ENCODE results near the gene PRELP. TPM values are rescaled to one million over a fixed set of nuclear protein-coding genes. Genes with fewer than 3 reads are reported as not detected.

The PRELP gene
- total RNA-seq, result 10 to 100 TPM in 1 of 6 experiments, 1 to 10 TPM in 5; 3.8 to 10.8 (median 5.4) TPM
- long read RNA-seq, full-length matches to known transcripts, result 1 of 3 reads
- long read RNA-seq, partial matches to known transcripts, result 1 of 3 reads
- long read RNA-seq, other reads (novel, unspliced or antisense), result 1 of 3 reads

- Histone ChIP-seq H3K36me3 (no peaks in the 10 kb centered on the region), H3K4me1 (no peaks in the 10 kb centered on the region), H3K9me3 (no peaks in the 10 kb centered on the region), H3K27me3 (no peaks in the 10 kb centered on the region), H3K27ac (peak within 1 kb of the TSS; percentile 18 to 36 (median 28)), H3K4me3 (no peak within 1 kb of the TSS)
- TF ChIP-seq POLR2A (IDR thresholded peaks at IDR 0.05), result no peak
- TF ChIP-seq, protein P1, sequence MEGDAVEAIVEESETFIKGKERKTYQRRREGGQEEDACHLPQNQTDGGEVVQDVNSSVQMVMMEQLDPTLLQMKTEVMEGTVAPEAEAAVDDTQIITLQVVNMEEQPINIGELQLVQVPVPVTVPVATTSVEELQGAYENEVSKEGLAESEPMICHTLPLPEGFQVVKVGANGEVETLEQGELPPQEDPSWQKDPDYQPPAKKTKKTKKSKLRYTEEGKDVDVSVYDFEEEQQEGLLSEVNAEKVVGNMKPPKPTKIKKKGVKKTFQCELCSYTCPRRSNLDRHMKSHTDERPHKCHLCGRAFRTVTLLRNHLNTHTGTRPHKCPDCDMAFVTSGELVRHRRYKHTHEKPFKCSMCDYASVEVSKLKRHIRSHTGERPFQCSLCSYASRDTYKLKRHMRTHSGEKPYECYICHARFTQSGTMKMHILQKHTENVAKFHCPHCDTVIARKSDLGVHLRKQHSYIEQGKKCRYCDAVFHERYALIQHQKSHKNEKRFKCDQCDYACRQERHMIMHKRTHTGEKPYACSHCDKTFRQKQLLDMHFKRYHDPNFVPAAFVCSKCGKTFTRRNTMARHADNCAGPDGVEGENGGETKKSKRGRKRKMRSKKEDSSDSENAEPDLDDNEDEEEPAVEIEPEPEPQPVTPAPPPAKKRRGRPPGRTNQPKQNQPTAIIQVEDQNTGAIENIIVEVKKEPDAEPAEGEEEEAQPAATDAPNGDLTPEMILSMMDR (IDR thresholded peaks at IDR 0.05), result no peak
- WGBS (ENCODE audit: insufficient coverage, low coverage, low lambda C conversion rate, missing lambda C conversion rate), result 19% methylated on average over 8 of the region's 8 CpGs
- DNase-seq (no peak), ATAC-seq (peak; percentile 8 to 36 (median 30))
- intact Hi-C loops (cut with DNase I), result no loop called here
These were observed at the start of gene PRELP for GRCh38 chr1:203475012-203475981. PRELP (plus strand) TSS chr1:203475806; CDS start chr1:203483185, 7,379 bp downstream.

GRCh38 chr1:203426366-203426765 is 49.2 kb upstream of the PRELP start:
- Histone ChIP-seq H3K4me1 (no peaks in the 10 kb centered on the region), H3K36me3 (no peaks in the 10 kb centered on the region), H3K27me3 (no peaks in the 10 kb centered on the region), H3K9me3 (no peaks in the 10 kb centered on the region), H3K4me3 (no peak overlapping the region), H3K27ac (no peak overlapping the region)
- intact Hi-C loops (cut with DNase I), result no loop called here
- no peak for DNase-seq
- TF ChIP-seq, protein P1 (IDR thresholded peaks at IDR 0.05), result no peak
- TF ChIP-seq POLR2A (IDR thresholded peaks at IDR 0.05), result no peak
- no peak for ATAC-seq
- 76% methylated on average over 5 of the region's 5 CpGs for whole genome bisulfite sequencing (ENCODE audit: insufficient coverage, low coverage, low lambda C conversion rate, missing lambda C conversion rate)

- H3K4me3 ChIP-seq, result no peak overlapping the region
- DNase-seq (no peak), ATAC-seq (no peak)
- H3K9me3 ChIP-seq, result no peaks in the 10 kb centered on the region
- 94% methylated on average over 2 of the region's 2 CpGs for WGBS (ENCODE audit: insufficient coverage, low coverage, low lambda C conversion rate, missing lambda C conversion rate)
- H3K27ac ChIP-seq, result no peak overlapping the region
- TF ChIP-seq, protein P1 (IDR thresholded peaks at IDR 0.05), result no peak
- TF ChIP-seq POLR2A (IDR thresholded peaks at IDR 0.05), result no peak
- intact Hi-C loops (cut with DNase I), result no loop called here
- H3K4me1 ChIP-seq, result no peaks in the 10 kb centered on the region
- H3K27me3 ChIP-seq, result no peaks in the 10 kb centered on the region
- H3K36me3 ChIP-seq, result no peaks in the 10 kb centered on the region
These were observed 48.7 kb upstream of the PRELP start for GRCh38 chr1:203426870-203427269.

DNA sequence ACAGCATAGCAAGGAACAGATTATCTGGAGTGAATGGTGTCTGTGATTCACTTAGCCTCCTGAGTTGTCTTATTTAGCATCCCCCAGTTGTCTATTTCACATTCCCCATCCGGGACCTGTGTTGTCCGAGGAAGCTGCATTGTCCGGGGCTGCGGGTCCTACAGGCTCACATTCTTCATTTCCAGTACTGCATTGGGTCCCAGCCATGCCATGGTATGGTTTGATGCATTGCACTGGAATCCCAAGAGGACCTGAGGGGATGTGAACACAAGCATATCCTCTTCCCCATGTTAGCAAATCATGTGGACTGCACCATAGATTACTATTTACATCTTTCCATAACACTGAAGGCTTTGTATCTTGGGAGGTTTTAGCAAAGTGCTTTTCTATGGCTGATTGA is 48.2 kb upstream of the PRELP start:
- no peaks in the 10 kb centered on the region for H3K36me3 ChIP-seq
- no peak overlapping the region for H3K27ac ChIP-seq
- no peaks in the 10 kb centered on the region for H3K27me3 ChIP-seq
- no peaks in the 10 kb centered on the region for H3K4me1 ChIP-seq
- 70% methylated on average over 2 of the region's 4 CpGs for WGBS (ENCODE audit: insufficient coverage, low coverage, low lambda C conversion rate, missing lambda C conversion rate)
- no peak for DNase-seq
- no peak for ATAC-seq
- H3K9me3 ChIP-seq, result no peaks in the 10 kb centered on the region
- intact Hi-C loops (cut with DNase I), result no loop called here
- TF ChIP-seq, protein P1 (IDR thresholded peaks at IDR 0.05), result no peak
- no peak for TF ChIP-seq POLR2A (IDR thresholded peaks at IDR 0.05)
- H3K4me3 ChIP-seq, result no peak overlapping the region
